ENCODE measurements around the gene TOGARAM2. TPM values are rescaled to one million over a fixed set of nuclear protein-coding genes. Genes with fewer than 3 reads are reported as not detected.

The TOGARAM2 gene
- total and polyA plus RNA-seq, 10 of the 15 experiments (the other 5 are each of a cell fraction or from before 2014, with no cell fraction given), result 0.01 to 0.06 (median 0.03) TPM; not detected in 7

- TF ChIP-seq, protein P1, sequence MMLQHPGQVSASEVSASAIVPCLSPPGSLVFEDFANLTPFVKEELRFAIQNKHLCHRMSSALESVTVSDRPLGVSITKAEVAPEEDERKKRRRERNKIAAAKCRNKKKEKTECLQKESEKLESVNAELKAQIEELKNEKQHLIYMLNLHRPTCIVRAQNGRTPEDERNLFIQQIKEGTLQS (IDR thresholded peaks at IDR 0.05; ENCODE audit: borderline replicate concordance, extremely low read depth, low read depth, low read length), result no peak
- no peak for TF ChIP-seq PAX5 (IDR thresholded peaks at IDR 0.05; ENCODE audit: borderline replicate concordance, low read depth, low read length)
- no peak for TF ChIP-seq IKZF1 (conservative IDR thresholded peaks at IDR 0.05)
- no peak for TF ChIP-seq ZZZ3 (IDR thresholded peaks at IDR 0.05; ENCODE audit: control insufficient read depth, insufficient read length, low read depth)
Measured at GRCh38 chr2:28982381-28982950, 1.4 kb downstream of the TOGARAM2 start (continued).

DNA sequence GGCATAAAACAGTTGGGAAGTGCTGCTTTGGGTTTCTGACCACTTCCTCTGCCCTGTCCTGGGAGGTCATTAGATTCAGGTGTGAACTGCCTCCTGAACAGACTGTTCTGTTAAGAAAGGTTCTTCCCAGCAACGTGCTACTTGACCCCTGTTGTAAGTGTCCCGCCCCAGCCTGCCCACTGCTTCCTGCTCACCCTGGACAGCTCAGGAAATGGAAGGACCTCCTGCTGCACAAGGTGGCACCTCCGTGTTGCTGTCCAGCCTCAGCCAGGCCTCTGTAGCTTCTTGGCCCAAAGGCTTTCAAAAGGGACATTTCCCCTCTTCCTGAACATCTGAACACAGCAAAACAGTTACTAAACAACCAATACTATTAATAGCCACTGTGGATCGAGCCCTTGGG lies 5.3 kb downstream of the TOGARAM2 start:
- Histone ChIP-seq H3K4me3 (no peak overlapping the region), H3K9me3 (replicated peaks; ENCODE audit: control insufficient read depth, insufficient read depth, low read length) (no peaks in the 10 kb centered on the region), H2AFZ (ENCODE audit: control insufficient read depth, low read depth, low read length) (no peak overlapping the region), H3K4me1 (ENCODE audit: control insufficient read depth, insufficient read depth, low read length) (no peaks in the 10 kb centered on the region; the same call in 1 of the 2 replicates), H3K79me2 (ENCODE audit: control insufficient read depth, insufficient read depth, low read length) (no peaks in the 10 kb centered on the region), H4K20me1 (ENCODE audit: control insufficient read depth, insufficient read depth) (no peaks in the 10 kb centered on the region), H3K36me3 (ENCODE audit: control insufficient read depth in 2 of 2, insufficient read depth in 2 of 2, low read length in 1 of 2) (no peaks in the 10 kb centered on the region), H3K9ac (ENCODE audit: control insufficient read depth, insufficient read depth, low read length) (no peak overlapping the region), H3K27ac (ENCODE audit: control insufficient read depth, insufficient read depth) (no peak overlapping the region), H3K4me2 (ENCODE audit: control insufficient read depth, insufficient read depth) (no peak overlapping the region), H3K27me3 (replicated peaks in 1 of 2; ENCODE audit: control insufficient read depth in 2 of 2, insufficient read depth in 2 of 2, low read length in 1 of 2) (no peaks in the 10 kb centered on the region; a peak in 1 of 4 replicates)
- no peak for TF ChIP-seq TCF3 (IDR thresholded peaks at IDR 0.05; ENCODE audit: borderline replicate concordance, insufficient read depth, low read depth, low read length)
- TF ChIP-seq ZBTB4 (CRISPR knock-in tag; IDR thresholded peaks at IDR 0.05), result no peak
- TF ChIP-seq HDGF (IDR thresholded peaks at IDR 0.05), result no peak
- TF ChIP-seq SMARCA5 (IDR thresholded peaks at IDR 0.05), result no peak
- no peak for TF ChIP-seq EZH2 (IDR thresholded peaks at IDR 0.05; ENCODE audit: borderline replicate concordance, control insufficient read depth, low read depth, low read length)
- TF ChIP-seq FOS (IDR thresholded peaks at IDR 0.05; ENCODE audit: borderline replicate concordance, extremely low read depth, insufficient read length), result no peak
- ChIA-PET RAD21 (ENCODE audit: unreplicated experiment) (no interaction called here), SMC1A (ENCODE audit: uncharacterized antibody, unreplicated experiment) (interaction anchor here (0.6 kb wide), 1 partner anchor 1000 kb away, joined by 3 read pairs; no protein-coding TSS in a partner anchor), POLR2A (no interaction called here), CTCF (no interaction called here)
- in situ Hi-C loops (cut with MboI), result no loop called here
- FAIRE-seq, result no peak
- intact Hi-C loops (cut with micrococcal nuclease; ENCODE audit: unreplicated experiment), result no loop called here
- DNase-seq (ENCODE audit: low read depth, low spot score), result no peak
- 30% methylated on average over 3 of the region's 4 CpGs for WGBS (ENCODE audit: insufficient coverage, insufficient replicate concordance, low lambda C conversion rate, missing lambda C conversion rate)
- ATAC-seq, result no peak
- no TSS peak for BruUV-seq (replicated peaks)
